Measurements from ENCODE around the gene CFL1.

The CFL1 gene

DNA sequence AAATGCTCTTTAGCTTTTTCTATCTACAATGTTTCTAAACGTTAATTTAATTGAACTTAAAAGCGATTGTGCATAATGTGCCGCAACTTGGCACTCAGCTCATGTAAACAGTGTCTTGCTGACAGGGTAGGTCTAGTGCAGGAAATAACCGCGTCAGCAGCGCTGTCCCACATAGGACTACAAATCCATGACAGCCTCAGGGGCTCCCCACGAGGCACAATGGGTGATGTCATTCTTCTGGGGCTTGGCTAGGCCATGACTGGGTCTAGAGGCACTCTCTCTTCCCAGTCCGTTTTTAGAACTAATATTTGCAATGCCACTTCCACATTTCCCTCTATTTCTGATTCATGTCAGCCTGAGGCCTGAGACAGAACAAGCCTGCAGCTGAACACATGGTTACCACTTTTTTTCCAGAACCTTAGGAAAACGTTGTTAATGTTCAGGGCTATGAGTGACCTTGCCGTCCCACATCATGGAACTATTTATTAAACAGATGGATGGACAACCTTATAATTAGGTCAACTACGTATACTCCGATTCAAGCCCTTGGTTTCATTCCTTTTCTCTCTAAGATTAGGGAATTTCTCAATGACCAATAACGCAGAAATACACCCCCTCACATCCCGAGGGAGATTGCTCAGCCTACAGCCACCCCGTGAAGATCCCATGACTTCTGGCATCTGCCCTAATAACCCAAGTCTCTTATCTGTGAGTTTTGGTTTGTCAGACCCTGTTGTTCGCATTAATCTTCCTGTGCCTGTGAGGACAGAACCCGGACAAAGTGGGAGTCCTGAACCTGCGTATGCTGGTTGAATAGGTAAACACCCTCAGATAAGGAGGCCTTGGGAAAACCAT, 43.6 kb downstream of the CFL1 start:
- H3K4me1 ChIP-seq (ENCODE audit: control insufficient read depth, insufficient read depth, low read length) = no peaks in the 10 kb centered on the region
- H3K27me3 ChIP-seq (ENCODE audit: control insufficient read depth, insufficient read depth, low read length, poor library complexity, severe bottlenecking) = peaks cover 14% of the 10 kb centered on the region
- 84 to 86% methylated on average over 18 of the region's 18 CpGs for WGBS, 2 experiments
- no peak overlapping the region for H3K4me3 ChIP-seq (ENCODE audit: insufficient read depth, low read depth, low read length)
- no peak overlapping the region for H3K27ac ChIP-seq (ENCODE audit: insufficient read depth, low read depth, low read length, poor library complexity, severe bottlenecking)
- H3K36me3 ChIP-seq (ENCODE audit: control insufficient read depth, insufficient read depth, low read length) = no peaks in the 10 kb centered on the region
- no peaks in the 10 kb centered on the region for H3K9me3 ChIP-seq (ENCODE audit: control insufficient read depth, low read length)

DNA sequence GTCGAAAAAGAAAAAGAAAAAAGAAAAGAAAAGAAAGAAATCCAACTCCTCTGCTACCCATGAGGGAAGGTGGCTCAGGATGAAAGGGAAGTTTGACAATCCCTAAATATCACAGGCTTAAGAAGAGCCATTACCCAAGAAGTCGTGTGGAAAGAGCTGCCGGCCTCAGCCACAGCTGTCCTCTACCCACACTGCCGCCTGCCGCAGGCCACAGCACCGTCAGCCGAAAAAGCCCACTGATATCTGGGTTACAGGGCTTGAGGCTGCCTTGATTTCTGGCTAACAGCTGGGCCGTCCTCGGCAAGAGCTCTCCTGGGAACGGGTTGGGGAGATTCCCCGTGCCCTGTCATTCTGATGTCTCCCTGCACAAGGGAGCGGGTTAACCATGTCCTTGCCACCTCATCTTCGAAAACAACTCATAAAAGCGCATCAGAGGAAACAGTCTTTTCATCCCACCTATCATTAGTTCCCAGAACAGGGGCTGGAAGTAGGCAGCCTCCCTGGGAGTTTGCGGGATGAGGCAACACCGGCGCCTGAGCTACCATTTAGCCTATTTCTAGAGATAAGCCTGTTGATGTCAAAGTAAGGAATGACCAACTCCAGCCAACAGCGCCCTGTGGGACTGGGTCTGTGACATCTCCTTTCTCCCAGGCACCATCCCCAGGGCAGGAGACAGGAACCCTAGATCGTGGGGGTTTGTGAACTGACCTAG, 46.1 kb downstream of the CFL1 start:
- Histone ChIP-seq H3K9me3 (ENCODE audit: control insufficient read depth, low read length) (no peaks in the 10 kb centered on the region), H3K4me1 (ENCODE audit: control insufficient read depth, insufficient read depth, low read length) (no peaks in the 10 kb centered on the region), H3K27ac (ENCODE audit: insufficient read depth, low read depth, low read length, poor library complexity, severe bottlenecking) (no peak overlapping the region), H3K36me3 (ENCODE audit: control insufficient read depth, insufficient read depth, low read length) (no peaks in the 10 kb centered on the region), H3K4me3 (ENCODE audit: insufficient read depth, low read depth, low read length) (no peak overlapping the region), H3K27me3 (ENCODE audit: control insufficient read depth, insufficient read depth, low read length, poor library complexity, severe bottlenecking) (peaks cover 3% of the 10 kb centered on the region)
- 75 to 78% methylated on average over 18 to 19 of the region's 19 CpGs for WGBS, 2 experiments

DNA sequence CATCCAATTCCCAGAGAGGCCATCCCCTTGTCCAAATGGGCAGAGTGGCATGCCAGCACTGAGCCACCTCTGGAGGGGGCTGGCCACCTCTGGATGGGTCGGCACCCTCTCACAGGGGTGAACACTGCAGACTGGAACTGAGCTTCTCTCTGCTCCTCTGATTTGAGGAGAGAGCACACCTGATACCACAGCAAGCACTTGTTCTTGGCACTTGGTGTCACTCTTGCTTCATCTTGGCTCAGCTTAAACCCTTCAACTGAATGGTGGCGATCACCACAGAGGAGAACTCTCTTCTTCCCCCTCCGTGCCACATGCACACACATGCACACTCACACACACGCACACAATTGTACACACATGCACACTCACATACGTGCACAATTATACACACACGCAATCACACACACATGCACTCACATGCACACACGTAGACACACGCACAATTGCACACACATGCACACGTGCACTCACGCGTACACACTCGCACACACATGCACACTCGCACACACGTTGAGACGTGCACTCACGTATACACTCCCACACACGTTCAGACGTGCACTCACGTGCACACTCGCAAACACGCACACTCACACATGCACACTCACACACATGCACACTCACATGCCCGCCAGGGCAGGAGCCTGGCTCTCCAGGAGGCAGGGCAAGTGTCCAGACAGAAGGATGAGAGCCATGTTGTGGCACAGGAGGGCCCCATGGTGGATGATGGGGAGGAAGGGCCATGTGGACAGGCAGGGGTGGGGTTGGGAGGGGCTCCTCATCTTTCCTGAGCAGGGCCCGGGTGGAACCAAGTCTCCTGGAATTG, 47.7 kb downstream of the CFL1 start:
- no peaks in the 10 kb centered on the region for H3K27me3 ChIP-seq (ENCODE audit: control insufficient read depth, insufficient read depth, low read length, poor library complexity, severe bottlenecking)
- 90 to 92% methylated on average over 23 of the region's 23 CpGs for WGBS, 2 experiments

DNA sequence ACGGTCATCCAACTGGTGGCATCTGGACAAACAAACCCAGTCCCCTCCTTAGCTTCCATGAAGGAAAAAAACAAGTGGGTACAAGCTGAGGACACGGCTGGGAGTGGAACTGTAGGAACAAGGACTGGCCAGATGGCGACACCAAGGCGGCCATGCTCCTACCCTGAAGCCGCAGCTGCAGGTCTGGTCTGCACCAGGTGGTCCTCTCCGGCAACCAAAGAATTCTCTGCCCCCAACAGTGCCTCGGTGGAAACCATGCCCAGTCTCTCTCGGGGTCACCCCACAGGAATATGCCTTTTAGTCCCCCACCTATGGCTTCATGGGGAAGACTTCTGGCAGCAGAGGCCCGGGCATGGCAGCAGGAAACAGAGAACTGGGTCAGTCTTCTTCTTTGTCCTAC, 48.5 kb downstream of the CFL1 start:
- Histone ChIP-seq H3K4me1 (ENCODE audit: control insufficient read depth, insufficient read depth, low read length) (no peaks in the 10 kb centered on the region), H3K4me3 (ENCODE audit: insufficient read depth, low read depth, low read length) (no peak overlapping the region)
- 84 to 85% methylated on average over 9 of the region's 9 CpGs for WGBS, 2 experiments

More for the DNA sequence above, 47.7 kb downstream of the CFL1 start:
- no peak overlapping the region for H3K4me3 ChIP-seq (ENCODE audit: insufficient read depth, low read depth, low read length)
- no peaks in the 10 kb centered on the region for H3K36me3 ChIP-seq (ENCODE audit: control insufficient read depth, insufficient read depth, low read length)
- no peak overlapping the region for H3K27ac ChIP-seq (ENCODE audit: insufficient read depth, low read depth, low read length, poor library complexity, severe bottlenecking)
- no peaks in the 10 kb centered on the region for H3K4me1 ChIP-seq (ENCODE audit: control insufficient read depth, insufficient read depth, low read length)
- H3K9me3 ChIP-seq (ENCODE audit: control insufficient read depth, low read length) = no peaks in the 10 kb centered on the region

DNA sequence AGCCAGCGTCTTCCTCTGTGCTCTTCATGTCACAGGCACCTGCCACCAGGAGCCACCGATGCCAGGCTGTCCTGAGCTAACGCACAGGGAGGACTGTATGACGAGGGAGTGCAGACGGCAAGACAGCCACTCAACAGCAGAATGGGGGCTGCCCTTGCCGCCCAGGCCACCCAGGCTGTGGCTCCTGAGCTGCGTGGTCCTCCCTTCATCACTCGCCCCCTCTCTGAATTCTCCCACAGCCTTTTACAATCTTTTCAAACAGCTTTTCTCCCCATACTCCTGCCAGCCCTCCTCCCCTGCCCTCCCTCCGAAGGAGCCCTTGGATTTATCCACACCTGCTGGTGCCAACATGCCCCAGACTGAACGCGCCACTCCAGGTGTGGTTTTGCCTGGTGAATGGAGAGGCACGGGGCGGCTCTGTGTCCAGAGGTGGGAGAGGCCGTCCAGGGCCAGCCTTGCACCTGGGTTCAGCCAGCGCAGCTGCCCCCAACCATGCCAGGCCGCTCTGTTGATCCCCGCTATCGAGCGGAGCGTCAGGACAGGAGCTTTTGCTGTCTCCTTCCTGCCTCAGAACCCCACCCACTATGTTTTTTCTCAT, 49.1 kb downstream of the CFL1 start:
- Histone ChIP-seq H3K4me3 (ENCODE audit: insufficient read depth, low read depth, low read length) (no peak overlapping the region), H3K4me1 (ENCODE audit: control insufficient read depth, insufficient read depth, low read length) (no peaks in the 10 kb centered on the region), H3K36me3 (ENCODE audit: control insufficient read depth, insufficient read depth, low read length) (no peaks in the 10 kb centered on the region), H3K9me3 (ENCODE audit: control insufficient read depth, low read length) (no peaks in the 10 kb centered on the region), H3K27me3 (ENCODE audit: control insufficient read depth, insufficient read depth, low read length, poor library complexity, severe bottlenecking) (no peaks in the 10 kb centered on the region), H3K27ac (ENCODE audit: insufficient read depth, low read depth, low read length, poor library complexity, severe bottlenecking) (no peak overlapping the region)
- 90% methylated on average over 20 of the region's 20 CpGs for WGBS, 2 experiments

More for the DNA sequence above, 48.5 kb downstream of the CFL1 start:
- H3K9me3 ChIP-seq (ENCODE audit: control insufficient read depth, low read length) = no peaks in the 10 kb centered on the region
- no peak overlapping the region for H3K27ac ChIP-seq (ENCODE audit: insufficient read depth, low read depth, low read length, poor library complexity, severe bottlenecking)
- no peaks in the 10 kb centered on the region for H3K36me3 ChIP-seq (ENCODE audit: control insufficient read depth, insufficient read depth, low read length)
- no peaks in the 10 kb centered on the region for H3K27me3 ChIP-seq (ENCODE audit: control insufficient read depth, insufficient read depth, low read length, poor library complexity, severe bottlenecking)

DNA sequence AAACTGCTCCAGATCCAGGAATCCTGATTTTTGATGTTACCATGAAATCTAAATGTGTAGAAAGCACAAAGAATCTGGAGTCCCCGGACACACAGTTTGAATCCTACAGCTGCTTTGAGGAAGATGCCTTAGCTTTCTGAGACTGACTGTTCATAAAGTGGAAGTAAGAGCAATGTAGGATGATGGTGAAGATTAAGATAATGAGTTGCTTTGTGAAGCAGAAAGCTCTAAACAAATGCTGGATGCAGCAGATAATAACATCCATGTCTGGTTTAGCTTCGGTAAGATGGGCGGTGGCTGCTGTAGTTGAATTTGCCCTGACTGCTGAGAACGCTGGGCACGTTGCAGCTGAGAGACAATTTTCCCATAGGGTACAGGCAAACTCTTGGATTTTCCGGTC, 51.0 kb downstream of the CFL1 start:
- H3K4me1 ChIP-seq (ENCODE audit: control insufficient read depth, insufficient read depth, low read length) = no peaks in the 10 kb centered on the region
- H3K4me3 ChIP-seq (ENCODE audit: insufficient read depth, low read depth, low read length) = no peak overlapping the region
- no peak overlapping the region for H3K27ac ChIP-seq (ENCODE audit: insufficient read depth, low read depth, low read length, poor library complexity, severe bottlenecking)
- no peaks in the 10 kb centered on the region for H3K36me3 ChIP-seq (ENCODE audit: control insufficient read depth, insufficient read depth, low read length)
- no peaks in the 10 kb centered on the region for H3K27me3 ChIP-seq (ENCODE audit: control insufficient read depth, insufficient read depth, low read length, poor library complexity, severe bottlenecking)
- 87 to 89% methylated on average over 6 of the region's 6 CpGs for WGBS, 2 experiments
- no peaks in the 10 kb centered on the region for H3K9me3 ChIP-seq (ENCODE audit: control insufficient read depth, low read length)
